ENCODE data around the gene NBEAL2.

- TF ChIP-seq CTCF (IDR thresholded peaks at IDR 0.05; ENCODE audit: insufficient read depth, low read depth, low read length) (no peak), EZH2 (IDR thresholded peaks at IDR 0.05; ENCODE audit: insufficient read depth, low read length) (no peak)
Observed at GRCh38 chr3:46968783-46969428, 10.6 kb upstream of the NBEAL2 start.

Data from astrocyte (in vitro differentiated cells and primary cell).